HG03159 (cell line): ENCODE data around the gene SLC6A6.
A peak's percentile ranks its signal among the peaks of the same experiment; 100 is the strongest.

Experiments
- ATAC-seq: cut with Tn5 transposase; IDR thresholded peaks from one replicate; pipeline ENCODE4 v1.9.1; 2021; ENCODE audit warnings: mild to moderate bottlenecking, moderate library complexity; ENCODE audit not compliant: unreplicated experiment

SLC6A6 gene

DNA sequence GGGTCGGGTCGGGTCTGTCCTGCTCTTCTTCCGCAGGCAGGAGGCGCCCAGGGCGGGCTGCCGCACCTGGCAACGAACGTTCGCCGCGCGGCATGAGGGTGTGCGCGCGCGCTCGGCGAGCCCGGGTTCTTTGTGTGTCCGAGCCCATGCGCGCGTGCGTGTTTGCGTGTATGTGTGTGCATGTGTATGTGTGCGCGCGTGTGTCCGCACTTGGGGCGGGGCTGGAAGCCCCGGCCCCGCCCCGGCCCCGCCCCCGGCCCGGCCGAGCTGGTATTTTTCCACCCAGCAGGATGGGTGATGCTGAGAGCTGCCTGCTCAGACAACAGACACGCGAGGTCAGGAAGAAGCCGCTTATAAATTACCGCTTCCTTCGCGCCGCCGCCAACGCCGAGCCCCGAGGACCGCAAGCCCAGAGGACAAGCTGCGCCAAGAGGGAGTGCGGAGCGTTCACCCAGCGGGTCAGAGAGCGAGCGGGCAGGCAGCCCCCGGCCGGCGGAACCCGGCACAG, at the start of gene SLC6A6:
Gene SLC6A6, plus strand, starts transcription at position 303 of the 508 bp plus-strand sequence. CDS start 41,029 bp downstream, outside the sequence.
- ATAC-seq = peak; percentile 69

DNA sequence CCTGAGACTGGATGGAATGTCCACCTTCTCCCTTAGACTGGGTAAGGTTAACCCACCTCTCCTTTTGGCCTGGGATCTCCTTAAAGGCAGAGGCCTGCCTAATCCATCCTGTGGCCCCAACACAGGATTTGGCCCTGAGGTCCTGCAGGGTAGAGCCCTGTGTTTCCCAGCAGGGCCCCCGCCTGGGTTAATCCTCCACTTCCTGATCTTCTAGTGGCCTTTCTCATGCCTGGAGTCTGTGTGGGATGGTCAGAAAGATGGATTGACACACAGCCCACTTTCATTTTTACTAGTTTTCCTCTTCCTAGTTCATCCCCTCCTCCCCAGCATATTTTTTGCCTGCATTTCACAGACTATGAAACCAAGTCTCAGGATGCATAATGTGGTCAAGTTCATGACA, 48.9 kb upstream of the SLC6A6 start:
- ATAC-seq = no peak

DNA sequence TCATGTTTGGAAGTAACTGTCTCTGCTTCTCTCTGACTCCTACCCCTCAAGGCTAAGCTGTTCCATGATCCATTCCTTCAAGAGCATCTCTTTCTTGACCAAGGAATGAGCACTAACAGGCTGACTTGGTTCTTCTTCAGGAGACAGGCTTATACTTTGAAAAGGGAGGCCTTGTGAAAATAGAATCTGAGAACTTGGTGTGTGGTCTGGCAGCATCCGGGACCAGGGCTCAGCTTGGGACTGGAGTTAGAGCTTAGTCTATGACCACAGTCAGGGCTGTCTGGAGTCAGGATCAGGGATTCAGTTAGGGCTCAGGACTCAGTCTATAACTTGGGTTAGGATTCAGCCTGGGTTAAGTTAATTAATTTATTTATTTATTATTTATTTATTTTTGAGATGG, 44.9 kb upstream of the SLC6A6 start:
- ATAC-seq = no peak

DNA sequence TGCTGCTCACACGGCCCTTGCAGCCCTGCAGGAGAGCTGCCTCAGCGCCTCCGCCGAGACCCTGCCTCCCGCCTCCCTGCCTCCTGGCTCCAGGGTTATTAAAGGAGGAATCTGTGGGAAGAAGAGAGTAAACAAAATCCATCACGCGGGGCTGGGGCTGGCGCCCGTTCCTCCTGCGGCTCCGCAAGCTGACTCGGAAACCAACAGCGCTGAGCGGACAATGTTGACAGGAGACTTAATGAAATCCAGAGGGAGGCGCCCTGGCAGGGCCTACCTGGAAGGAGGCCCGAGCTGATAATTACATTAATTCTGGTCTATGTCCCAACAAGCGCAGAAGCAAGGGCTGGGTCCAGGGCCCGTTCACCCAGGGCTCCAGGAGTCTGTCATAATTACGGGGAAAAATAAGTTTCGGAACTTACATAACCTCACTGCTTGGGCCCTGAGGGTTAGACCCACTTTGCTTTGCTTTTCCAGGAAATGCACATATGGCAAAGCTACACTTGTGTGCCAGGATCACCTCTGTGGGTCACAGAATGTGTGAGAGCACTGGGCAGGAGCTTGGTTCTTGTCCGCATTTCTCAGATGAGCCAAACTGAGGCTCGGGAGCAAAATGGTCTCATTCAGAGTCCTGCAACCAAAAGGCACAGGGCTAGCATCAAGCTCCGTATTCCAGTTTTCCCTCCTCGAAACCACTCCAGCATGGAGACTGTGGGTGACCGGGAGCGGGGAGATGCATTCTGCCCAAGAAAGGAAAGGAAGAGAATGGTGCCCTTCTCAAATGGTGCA, 43.8 kb upstream of the SLC6A6 start:
- ATAC-seq = no peak

DNA sequence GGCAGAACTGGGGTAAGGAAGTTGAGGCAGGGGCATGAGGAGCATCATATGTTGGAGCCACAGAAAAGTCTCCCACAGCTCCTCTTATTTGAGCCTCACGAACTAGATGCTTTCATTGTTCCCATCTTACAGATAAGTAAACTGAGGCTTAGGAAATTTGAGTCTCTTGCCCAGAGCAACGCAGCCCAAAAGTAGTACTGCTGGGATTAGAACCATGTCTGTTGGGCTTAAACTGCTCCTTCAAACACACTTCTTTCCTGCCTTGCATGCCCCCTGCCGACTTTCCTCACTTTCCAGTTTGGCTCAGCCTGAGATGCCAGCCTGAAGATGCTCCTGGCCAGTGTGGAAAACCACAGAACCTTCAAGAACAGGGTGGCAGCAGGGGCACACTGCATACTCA, 43.1 kb upstream of the SLC6A6 start:
- ATAC-seq = no peak

DNA sequence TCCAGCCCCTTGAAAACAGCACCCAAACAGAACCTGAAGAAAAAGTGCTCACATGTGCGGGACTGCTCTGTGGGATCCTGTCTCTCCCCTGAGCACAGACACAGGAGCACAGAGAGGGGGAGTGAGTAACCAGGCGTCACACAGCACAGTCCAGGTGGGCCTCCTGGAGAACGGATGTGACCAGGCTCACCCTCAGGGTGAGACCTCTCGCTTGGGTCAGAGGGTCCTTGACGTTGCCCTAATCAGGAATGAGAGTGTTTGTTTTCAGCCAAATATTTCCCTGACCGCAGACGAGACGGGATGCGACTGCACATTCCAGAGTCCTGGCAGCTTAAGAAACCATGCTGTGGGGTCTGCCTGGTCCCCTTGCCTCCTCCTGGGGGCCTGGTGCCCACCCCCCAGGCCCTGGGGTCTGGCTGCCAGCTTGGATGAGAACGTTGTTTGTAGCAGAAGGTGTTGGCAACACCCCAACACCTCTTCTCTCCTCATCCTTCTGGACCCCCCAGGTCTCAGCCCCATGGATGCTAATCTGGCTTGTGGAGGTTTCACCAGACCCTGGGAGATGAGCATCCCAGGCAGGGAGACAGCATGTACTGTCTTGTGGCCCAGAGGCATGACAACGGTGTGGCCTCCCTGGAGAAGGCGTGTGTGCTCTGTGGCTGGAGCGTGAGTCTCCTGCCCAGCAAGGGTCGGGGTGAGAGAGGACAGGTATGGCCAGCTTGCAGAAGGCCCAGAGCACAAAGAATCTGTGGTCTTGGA, 42.1 kb upstream of the SLC6A6 start:
- ATAC-seq = no peak

DNA sequence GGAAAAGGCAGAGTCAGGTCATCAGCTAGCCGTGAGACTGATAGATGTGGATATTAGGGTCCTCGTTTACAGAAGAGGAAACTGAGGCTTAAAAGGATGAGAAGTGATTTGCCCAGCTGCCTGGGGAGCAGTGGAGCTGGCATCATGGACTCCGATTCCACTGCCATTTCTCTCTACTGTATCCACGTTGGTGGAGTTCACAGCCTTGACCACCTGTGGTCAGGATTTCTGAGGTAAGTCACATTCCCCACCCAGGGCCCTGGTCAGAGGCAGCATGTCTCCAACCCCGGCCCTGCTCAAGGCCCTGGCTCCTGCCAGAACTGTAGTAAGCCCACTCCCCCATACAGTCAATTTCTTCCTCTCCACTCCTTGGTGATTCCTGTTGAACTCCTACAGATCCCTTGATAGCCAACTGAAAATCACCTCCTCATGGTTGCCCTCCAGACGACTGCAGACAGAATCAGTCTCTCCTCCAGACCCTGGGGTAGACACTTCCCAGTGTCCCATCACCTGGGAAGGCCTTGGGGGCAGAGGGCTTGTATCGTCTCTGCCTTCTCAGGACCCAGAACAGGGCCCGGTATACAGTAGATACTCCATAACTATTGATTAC, 41.2 kb upstream of the SLC6A6 start:
- ATAC-seq = no peak

DNA sequence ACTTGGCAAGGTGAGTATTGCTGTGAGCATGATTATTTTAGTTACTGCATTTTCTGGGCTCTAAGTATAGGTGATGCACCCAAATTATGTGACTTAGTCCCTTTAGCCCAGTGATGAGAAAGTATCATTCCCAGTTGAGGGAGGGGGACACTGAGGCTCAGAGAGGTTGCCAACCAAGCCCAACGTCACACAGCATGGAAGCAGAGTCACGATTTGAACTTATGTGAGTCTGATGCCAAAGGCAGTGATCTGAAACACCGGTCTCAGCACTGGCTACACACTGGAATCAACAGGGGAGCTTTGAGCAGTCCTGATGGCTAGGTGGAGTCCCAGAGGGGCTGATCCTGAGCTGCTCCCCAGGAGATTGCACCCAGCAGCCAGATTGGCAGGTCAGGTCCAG, 39.5 kb upstream of the SLC6A6 start:
- ATAC-seq = no peak

DNA sequence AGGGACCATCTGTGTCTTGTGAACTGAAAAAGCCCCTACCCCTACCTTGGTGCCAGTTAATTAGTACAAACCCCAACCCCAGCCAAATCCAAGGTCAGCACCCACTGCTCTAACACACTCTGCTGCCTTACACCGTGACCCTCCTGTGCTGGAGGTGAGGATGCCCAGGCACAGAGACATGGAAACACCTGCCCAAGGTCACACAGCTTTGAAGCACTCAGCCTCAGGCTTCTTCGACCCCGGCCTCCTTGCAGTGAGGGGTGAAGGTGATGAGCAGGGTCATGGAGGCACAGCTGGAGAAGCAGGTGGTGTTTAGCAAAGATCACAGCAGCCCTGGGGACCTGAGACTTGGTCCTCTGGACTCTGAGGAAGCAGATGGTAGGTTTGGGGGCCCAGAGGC, 39.0 kb upstream of the SLC6A6 start:
- no peak for ATAC-seq

DNA sequence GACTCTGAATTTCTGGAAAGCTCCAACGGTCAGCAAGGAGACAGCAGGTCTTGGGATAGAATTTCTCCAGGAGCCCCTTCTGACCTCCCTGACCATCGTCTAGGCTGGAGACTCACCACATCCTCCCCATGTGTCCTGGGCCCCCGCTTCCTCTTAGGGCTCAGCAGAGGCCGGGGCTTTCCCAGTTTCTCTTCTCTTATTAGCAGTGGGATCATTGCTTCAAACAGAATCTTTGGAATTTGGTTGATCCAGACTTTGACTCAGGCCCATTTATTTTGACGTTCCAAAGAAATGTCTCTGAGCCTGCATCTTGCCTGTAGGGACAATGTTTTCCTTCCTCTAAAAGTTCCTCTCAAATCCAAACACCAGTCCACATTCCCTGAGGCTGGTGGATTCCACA, 38.4 kb upstream of the SLC6A6 start:
- ATAC-seq = no peak

DNA sequence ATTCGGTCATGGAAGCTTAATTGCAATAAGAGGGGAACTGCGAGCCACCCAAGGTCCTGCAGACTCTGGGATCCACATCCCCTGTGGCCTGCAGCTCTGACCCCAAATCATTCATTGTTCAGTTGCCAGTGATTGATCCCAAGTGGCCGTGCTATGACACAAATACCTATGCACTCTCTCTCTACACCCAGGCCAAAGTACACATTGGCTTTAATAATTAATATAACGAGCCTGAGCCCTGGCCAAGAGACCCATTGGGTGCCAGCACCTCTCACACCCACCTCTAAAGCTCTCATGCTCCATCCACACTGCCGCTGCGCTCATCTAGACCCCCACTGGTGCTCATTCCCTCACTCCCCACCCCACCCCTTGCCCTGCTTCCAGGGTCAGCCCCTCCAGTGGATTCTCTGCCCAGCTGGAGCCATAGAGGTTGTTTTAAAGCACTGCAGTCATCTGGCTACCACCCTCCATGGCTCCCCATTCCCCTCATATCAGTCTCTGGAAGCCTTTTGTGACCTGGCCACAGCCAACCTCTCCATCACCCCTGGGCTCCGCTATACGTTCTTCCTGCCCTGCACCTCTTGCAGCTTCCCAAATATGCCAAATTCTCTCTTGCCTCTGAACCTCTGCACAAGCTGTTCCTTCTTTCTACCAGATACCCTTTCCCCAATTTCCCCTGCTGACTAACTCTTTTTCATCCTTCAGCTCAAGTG, 37.7 kb upstream of the SLC6A6 start:
- no peak for ATAC-seq

DNA sequence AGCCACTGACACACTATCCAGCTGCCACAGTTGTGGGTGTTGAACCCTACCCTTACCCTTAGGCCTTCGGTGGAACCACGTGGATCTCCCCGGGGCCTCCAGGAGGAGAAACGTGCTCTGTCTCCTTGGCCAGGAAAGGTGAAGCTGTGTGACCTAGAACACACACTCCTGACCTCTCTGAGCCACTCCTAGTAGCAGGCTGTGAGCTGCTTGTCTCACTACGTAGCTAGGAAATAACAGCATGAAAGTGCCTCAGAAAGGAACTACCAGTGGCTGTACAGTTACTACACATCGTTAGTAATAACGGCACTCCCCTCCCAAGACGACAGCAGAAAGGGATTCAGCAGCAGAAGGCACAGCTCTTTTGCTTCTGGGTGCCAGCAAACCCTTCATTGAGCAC, 36.2 kb upstream of the SLC6A6 start:
- no peak for ATAC-seq

DNA sequence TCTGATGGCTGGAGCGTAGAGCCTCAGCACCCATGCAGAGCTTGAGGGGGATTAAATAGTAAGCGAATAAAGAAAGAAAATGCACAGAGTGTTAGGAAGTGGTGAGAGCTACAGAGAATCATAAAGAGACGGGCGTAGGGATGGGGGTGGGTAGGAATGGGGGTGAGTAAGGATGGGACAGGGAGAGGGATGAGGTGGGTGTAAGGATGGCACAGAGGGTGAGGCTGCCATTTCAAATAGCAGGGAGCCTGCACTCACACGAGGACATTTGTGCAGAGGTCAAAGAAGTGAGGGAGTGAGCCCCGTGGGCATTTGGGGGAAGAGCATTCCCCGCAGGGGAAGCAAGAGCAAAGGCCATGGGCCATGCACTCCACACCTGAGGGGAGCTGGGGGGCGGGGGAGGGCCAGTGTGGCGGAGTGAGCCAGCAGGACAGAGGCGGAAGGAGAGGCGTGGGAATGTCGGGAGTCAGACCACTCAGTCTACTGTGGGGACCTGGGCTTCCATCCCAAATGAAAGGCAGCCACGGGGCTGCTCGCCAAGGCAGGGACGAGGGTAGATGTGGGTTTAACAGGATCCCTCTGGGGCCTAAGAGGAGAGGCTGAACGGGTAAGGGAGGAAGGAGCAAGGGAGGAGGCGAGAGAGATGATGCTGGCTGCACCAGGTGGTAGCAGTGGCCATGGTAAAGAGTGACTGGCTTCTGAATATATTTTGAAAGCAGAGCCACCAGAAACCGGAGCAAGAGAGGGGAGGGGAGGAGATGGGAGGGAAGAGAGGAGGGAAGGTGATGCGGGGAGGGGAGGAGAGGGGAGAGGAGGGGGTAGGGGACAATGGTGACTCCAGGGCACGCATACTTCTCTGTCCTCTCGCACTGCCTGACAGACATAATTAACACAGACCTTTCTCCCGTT, 35.2 kb upstream of the SLC6A6 start:
- no peak for ATAC-seq

DNA sequence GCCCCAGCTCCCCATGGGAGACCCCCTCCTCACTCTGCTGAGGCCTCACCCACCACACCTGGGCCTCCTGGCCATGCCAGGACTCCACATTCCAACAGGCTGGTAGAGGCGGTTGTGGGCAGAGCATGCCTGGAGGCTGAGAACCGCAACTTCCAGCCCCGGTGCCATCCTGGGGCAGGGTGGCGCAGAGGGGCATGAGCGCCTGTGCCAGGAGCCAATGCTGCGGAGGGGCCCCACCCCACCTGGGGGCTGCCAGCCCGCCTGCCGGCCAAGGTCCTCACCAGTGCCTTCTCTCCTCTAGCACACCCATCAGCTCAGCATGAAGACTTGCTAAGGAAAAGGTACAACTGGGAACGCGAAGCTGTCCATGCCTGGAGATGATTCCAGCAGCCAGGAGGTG, 34.3 kb upstream of the SLC6A6 start:
- ATAC-seq = no peak

DNA sequence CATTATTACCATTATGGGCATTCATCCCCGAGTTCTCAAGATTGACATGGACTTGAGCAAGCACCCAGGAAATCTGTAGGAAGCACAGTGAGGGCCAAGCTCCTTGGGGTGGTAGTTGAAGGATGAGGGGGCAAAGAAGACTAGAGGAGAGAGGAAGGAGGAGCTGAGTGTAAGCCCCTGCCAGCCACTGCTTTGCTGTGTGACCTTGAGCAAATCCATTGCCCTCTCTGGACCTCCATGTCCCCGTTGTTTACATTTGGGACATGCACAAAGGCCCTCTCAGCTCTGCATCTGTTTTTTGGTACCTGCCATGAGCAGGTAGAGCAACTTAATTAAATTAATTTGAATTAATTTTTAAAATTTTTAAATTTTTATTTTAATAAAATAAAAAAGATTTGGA, 33.5 kb upstream of the SLC6A6 start:
- ATAC-seq = no peak

DNA sequence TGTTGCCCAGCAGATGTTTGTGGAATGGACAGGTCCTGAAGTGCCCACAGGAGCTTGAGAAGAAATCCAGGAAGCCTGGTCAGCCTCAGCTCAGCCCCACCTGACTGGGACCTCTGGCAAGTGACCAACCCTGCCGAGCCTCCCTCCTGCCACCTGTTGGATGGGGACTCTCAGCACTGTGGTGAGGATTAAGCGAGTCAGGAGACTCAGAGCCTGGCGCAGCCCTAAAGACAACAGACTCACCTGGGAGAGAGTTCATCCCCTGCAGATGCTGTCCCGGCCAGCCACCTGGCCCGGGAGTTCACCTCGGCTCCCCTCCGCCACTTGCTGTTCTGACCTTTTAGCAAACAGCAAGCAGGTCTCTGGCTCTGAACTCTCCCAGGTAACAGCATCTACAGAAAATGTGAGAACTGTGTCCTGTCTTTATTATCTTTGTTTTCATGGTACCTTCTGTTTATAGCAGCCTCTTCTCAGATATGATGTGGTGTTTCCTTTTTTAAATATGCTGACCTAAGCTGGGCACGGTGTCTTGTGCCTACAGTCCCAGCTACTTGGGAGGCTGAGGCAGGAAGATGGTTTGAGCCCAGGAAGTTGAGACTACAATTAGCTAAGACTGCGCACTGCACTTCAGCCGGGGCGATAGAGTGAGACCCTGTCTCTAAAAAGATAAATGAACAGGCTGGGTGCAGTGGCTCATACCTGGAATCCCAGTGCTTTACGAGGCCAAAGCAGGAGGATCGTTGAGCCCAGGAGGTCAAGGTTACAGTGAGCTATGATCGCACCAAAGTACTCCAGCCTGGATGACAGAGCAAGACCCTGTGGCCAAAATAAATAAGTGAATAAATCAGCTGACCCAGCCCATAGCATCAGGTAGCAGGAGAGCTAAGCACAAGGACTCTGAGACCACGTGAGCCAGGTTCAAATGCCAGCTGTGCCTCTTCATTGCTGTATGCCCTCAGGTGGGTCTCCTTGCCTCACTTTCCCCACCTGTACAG, 32.4 kb upstream of the SLC6A6 start:
- ATAC-seq = no peak

DNA sequence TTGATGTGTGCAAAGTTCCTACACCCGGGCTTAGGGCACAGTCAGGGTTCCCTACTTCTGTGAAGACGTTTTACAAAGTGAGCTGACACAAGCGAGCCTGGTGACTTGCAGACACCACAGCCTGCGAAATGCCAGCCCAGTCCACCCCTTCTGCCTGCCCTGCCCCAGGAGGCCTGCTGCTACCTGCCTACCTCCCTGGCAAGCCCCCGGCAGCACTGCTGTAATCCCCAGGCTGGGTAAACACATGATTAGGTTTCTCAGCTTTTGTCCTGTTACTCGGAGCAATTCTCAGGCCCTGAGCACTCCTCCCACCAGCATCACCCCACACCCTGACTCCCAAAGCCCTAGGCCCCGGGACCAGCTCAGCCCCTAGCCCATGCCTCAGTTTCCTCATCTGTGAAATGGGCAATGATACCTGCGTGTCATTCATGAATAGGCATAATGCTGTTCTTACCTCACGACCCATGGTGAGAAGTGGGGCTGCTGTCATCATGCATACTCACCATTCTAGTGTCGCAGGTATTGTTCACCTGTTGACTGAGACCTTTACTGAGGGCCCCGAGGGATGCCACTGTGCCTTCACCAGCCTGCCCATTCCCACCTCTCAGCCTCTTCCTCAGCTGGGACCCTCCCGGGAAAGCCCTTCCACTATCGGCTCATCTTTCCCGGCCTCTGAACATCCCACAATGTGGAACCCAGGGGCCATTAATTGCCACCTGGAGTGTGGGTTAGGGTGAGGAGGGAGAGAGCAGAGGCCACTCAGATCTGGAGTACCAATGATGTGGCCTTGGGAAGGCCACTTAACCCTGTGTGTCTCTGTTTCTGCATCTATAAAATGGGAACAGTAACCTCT, 31.5 kb upstream of the SLC6A6 start:
- ATAC-seq = no peak
